A673 (cell line): ENCODE measurements around the gene BCL6.

Experiments used
- CTCF ChIP-seq: fragments of 300-800, 200-600 bp; sonication (generic); conservative IDR thresholded peaks from 2 replicates; pipeline ENCODE4 v1.5.1; 2017; ENCODE audit warnings: low read depth, mild to moderate bottlenecking, antibody characterized with exemption, low read length, moderate library complexity, mixed read lengths
- EZH2 ChIP-seq: fragments of 200-600 bp; sonication (generic); IDR thresholded peaks from 2 replicates; pipeline ENCODE4 v1.6.1; 2017; ENCODE audit warnings: borderline replicate concordance, low read depth, mild to moderate bottlenecking, mixed read lengths, antibody characterized with exemption, low read length; ENCODE audit not compliant: poor library complexity, severe bottlenecking

GRCh38 chr3:187794731-187795130, 49.5 kb upstream of the BCL6 start:
- TF ChIP-seq CTCF, result no peak
- no peak for TF ChIP-seq EZH2
